Activated T-helper 9 cell treated with anti-CD3 and anti-CD28 coated beads, Interleukin-2, amount 50 U/mL, for 16 hours (primary cell): ENCODE measurements around the gene ASTN2.
"Not testable (repeated sequence)": the region's sequence is repeated elsewhere in the genome, so short reads cannot be mapped to it uniquely, and the experiment has no call there.

Experiments
- DNase-seq: peaks from one replicate; pipeline ENCODE4 v3.0.0-alpha.2; 2020; ENCODE audit warnings: low read depth

The ASTN2 gene

DNA sequence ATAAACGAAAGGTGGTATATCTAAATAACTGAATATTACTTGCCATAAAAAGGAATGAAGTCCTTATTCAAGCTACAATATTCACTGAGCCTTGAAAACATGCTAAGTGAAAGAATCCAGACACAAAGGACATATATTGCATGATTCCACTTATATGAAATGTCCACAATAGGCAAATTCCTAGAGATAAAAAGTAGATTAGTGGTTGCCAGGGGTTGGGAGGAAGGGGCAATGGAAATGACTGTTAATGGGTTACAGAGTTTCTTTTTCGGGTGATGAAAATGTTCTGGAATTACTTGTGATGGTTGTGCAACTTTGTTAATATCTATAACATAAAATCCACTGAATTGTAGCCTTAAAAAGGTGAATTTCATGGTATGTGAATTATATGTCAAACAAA is 954.8 kb downstream of the ASTN2 start:
- no peak for DNase-seq

DNA sequence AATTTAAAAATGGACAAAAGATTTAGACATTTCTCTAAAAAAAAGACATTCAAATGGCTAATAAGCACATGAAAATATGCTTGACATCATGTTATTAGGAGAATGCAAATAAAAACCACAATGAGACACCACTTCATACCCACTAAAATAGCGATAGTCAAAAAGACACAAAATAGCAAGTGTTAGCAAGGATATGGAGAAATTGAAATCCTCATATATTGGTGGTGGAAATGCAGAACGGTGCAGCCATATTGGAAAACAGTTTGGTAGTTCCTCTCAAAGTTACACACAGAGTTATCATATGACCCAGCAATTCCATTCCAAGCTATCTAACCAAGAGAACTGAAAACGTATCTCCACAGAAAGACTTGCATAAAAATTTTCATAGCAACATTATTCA is 955.3 kb downstream of the ASTN2 start:
- DNase-seq = no peak

DNA sequence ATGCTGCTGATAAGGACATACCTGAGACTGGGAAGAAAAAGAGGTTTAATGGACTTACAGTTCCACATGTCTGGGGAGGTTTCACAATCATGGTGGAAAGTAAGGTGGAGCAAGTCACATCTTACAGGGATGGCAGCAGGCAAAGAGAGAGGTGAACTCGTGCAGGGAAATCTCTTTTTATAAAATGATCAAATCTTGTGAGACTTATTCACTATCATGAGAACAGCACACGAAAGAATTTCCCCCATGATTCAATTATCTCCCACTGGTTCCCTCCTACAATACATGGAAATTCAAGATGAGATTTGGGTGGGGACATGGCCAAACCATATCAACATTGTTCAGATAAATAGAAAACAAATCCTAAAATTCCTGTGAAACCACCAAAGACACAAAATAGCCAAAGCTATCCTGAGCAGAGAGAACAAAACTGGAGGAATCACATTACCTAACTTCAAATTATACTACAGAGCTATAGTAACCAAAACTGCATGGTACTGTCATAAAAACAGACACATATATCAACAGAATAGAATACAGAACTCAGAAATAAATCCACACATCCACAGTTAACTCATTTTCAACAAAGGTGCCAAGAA is 958.3 kb downstream of the ASTN2 start:
- DNase-seq = no peak

DNA sequence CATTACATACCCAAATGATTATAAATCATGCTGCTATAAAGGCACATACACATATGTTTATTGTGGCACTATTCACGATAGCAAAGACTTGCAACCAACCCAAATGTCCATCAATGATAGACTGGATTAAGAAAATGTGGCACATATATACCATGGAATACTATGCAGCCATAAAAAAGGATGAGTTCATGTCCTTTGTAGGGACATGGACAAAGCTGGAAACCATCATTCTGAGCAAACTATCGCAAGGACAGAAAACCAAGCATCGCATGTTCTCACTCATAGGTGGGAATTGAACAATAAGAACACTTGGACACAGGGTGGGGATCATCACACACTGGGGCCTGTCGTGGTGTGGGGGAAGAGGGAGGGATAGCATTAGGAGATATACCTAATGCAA is 960.3 kb downstream of the ASTN2 start:
- not testable (repeated sequence) for DNase-seq

- DNase-seq = no peak
These were observed 961.1 kb downstream of the ASTN2 start for GRCh38 chr9:116453785-116454184.

DNA sequence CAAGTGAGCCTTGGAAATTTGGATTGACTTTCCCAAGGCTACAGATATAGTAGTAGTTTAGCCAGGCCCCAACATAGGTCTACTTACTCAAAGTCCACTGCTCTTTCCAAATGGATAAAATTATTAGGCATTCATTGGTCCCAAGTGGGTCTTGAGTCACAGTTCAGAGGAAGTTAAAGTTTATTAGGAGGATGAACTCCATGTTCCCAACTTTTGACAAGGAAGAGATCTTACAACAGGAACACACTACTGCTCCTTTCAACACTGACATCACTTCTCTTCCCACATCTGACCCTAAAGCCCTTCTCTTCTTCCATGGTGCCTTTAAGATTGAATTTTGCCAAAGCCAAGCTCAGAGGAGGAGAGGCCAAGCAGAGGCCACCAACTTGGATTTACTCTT is 962.2 kb downstream of the ASTN2 start:
- no peak for DNase-seq

DNA sequence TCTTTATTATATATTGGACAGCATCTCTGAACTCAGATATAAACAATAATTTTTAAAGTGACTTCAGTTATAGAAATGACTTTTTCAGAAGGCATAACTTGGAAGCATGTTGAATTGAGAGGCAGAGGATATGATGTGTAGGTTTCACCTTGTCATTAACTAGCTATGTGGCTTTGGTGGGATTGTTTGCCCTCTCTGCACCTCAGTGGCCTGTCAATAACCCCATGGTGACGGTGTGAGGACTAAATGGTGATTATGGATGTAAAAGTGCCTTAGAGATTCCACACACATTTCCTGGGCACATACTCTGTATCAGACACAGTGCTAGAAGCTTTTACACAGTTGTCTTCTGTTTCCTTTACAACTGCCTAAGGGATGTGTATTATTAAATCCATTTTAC is 962.6 kb downstream of the ASTN2 start:
- no peak for DNase-seq

GRCh38 chr9:116451500-116452115 is 963.2 kb downstream of the ASTN2 start:
- DNase-seq = no peak

GRCh38 chr9:116450378-116451139 is 964.3 kb downstream of the ASTN2 start:
- DNase-seq = no peak

GRCh38 chr9:116449949-116450348 is 964.9 kb downstream of the ASTN2 start:
- no peak for DNase-seq

GRCh38 chr9:116448431-116448830 is 966.4 kb downstream of the ASTN2 start:
- DNase-seq = no peak

GRCh38 chr9:116447934-116448333 is 966.9 kb downstream of the ASTN2 start:
- DNase-seq = no peak

- no peak for DNase-seq
These were observed 972.3 kb downstream of the ASTN2 start for GRCh38 chr9:116442528-116442927.

- no peak for DNase-seq
These were observed 977.2 kb downstream of the ASTN2 start for GRCh38 chr9:116437411-116438370.

DNA sequence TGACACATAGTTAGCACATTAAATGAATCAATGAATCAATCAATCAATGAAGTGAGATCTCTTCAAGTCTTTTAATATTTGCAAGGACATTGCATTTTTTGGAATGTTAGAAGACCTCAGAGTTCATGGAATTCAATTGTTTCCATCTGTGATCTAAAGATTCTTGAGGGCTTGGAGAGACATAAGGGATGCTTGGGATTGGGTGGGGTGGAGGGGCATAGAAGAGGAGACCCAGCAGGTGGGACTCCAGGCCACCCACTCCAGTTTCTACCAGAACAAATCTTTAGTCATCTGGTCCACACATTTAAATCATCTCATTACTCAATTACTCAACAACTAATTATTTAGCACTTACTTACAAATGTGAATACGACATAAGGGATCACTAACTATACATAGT is 978.7 kb downstream of the ASTN2 start:
- DNase-seq = no peak

- DNase-seq = no peak
These were observed 979.2 kb downstream of the ASTN2 start for GRCh38 chr9:116435706-116436105.

DNA sequence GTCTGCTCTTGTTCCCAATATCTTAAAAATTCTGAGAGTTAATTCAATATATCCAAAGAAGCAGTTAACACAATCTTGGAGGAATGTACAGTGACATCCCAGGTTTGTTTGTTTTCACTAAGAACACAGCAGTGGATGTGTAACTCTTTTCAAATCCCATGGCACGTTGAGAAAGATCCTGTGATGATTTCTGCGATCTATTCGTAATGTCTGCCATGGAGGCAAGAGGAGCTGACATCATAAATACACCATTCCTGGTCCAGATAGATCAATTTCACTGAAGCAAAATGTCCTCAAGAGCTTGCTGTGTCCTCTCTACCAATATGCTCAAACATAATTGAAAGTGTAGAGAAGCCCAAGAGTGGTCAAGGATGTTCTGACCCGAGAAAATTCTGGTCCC is 980.5 kb downstream of the ASTN2 start:
- no peak for DNase-seq

DNA sequence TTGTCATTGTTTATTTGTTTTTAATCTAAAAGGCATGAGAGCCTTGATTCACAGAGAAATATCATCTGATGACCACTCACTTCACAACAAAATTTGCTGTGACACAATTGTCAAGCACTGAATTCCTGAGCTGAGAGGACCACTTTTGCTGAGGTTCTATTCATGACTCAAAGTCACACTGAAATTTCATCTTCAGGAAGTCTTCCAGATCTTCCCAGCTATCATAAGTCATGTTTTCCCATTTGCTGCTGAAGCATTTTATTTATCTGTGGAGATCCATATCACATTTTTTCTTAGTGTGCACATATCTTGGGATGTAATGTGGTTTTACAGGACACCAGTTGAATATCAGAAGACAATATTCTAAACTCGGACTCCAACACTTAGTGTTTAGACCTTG is 982.8 kb downstream of the ASTN2 start:
- DNase-seq = no peak

GRCh38 chr9:116430849-116431248 is 984.0 kb downstream of the ASTN2 start:
- no peak for DNase-seq

DNA sequence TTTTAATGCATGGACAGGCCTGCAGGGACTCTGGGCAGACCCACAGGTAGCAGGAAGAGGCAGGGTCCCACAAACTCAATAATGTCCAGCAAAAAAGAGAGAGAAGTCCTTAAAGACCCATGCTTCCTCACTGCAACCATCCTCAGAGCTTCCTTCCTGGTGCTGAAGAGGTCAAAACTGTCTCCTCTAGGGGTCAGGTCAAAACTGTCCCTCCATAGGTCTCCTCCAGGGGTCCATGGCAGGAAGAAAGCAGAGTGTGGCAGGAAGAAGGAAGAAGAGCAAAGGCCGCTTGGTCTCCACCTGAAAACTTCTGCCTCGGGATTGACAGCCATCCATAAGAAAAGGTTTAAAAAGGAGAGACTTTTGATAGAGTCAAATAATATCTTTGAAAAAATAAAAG is 989.6 kb downstream of the ASTN2 start:
- no peak for DNase-seq

DNA sequence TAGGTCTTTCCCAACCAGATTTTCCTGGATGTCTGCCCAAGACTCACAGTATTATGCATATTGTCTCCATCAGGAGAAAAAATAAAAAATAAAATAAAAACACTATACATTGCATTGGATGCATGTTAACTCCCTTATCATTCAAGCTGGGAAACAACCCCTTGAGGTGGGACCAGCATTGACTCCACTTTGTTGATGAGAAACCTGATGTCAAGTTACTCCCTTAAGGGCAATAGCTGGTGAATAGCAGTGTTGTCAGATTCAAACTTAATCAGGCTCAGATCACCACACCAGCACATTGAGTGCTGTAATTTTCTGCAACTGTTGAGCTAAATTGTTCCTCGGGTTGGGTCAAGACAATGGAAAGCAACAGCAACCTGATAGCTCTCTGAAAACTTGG is 991.7 kb downstream of the ASTN2 start:
- no peak for DNase-seq
